NT2/D1 (cell line): ENCODE measurements around the gene AP1M2.
A peak's percentile ranks its signal among the peaks of the same experiment; 100 is the strongest.
"Not testable (repeated sequence)": the region's sequence is repeated elsewhere in the genome, so short reads cannot be mapped to it uniquely, and the experiment has no call there.

ENCODE experiments used
- DNase-seq: peaks from one replicate; pipeline ENCODE4 v3.0.0-alpha.2; 2011; ENCODE audit warnings: low read depth, low spot score
- H3K27me3 ChIP-seq: 2 replicates; pipeline ENCODE4 v1.6.0; 2011; ENCODE audit warnings: mild to moderate bottlenecking; ENCODE audit not compliant: insufficient read length, insufficient read depth
- H3K36me3 ChIP-seq: 2 replicates; pipeline ENCODE4 v1.6.1; 2011; ENCODE audit warnings: mild to moderate bottlenecking, low read length, mixed read lengths; ENCODE audit not compliant: insufficient read depth, insufficient read length
- H3K4me1 ChIP-seq: 2 replicates; pipeline ENCODE4 v1.5.1; 2011; ENCODE audit not compliant: insufficient read depth, insufficient read length
- H3K4me3 ChIP-seq: 2 replicates; pipeline ENCODE4 v1.5.1; 2011; ENCODE audit warnings: low read depth; ENCODE audit not compliant: insufficient read length
- H3K9ac ChIP-seq: 2 replicates; pipeline ENCODE4 v1.6.0; 2011; ENCODE audit warnings: low read depth; ENCODE audit not compliant: insufficient read length
- H3K9me3 ChIP-seq: 2 replicates; pipeline ENCODE4 v1.5.1; 2011; ENCODE audit warnings: mild to moderate bottlenecking, low read length; ENCODE audit not compliant: insufficient read depth
- SUZ12 ChIP-seq: IDR thresholded peaks from 2 replicates; pipeline ENCODE4 v1.6.1; 2011; ENCODE audit not compliant: insufficient read length, insufficient read depth; ENCODE audit errors: extremely low read depth
- YY1 ChIP-seq: IDR thresholded peaks from 2 replicates; pipeline ENCODE4 v1.6.1; 2011; ENCODE audit not compliant: insufficient read length, insufficient read depth
- ZNF274 ChIP-seq: IDR thresholded peaks from 2 replicates; pipeline ENCODE4 v1.6.1; 2011; ENCODE audit warnings: mild to moderate bottlenecking, low read depth, low read length

AP1M2 gene

GRCh38 chr19:10582091-10582490 lies 5.0 kb downstream of the AP1M2 start:
- Histone ChIP-seq H3K4me1 (peaks cover 11% of the 10 kb centered on the region), H3K4me3 (no peak overlapping the region), H3K9ac (no peak overlapping the region), H3K9me3 (no peaks in the 10 kb centered on the region), H3K36me3 (no peaks in the 10 kb centered on the region), H3K27me3 (no peaks in the 10 kb centered on the region)
- no peak for DNase-seq
- TF ChIP-seq ZNF274, result no peak
- no peak for TF ChIP-seq SUZ12
- TF ChIP-seq YY1, result no peak

- peak; percentile 97 for DNase-seq
- Histone ChIP-seq H3K9me3 (no peaks in the 10 kb centered on the region), H3K27me3 (no peaks in the 10 kb centered on the region), H3K9ac (no peak overlapping the region), H3K4me3 (no peak overlapping the region), H3K36me3 (no peaks in the 10 kb centered on the region), H3K4me1 (peaks cover 11% of the 10 kb centered on the region)
- TF ChIP-seq SUZ12 (no peak), YY1 (no peak), ZNF274 (no peak)
Measured at GRCh38 chr19:10580979-10581631, 6.0 kb downstream of the AP1M2 start.

- no peak for TF ChIP-seq SUZ12
- no peak for TF ChIP-seq ZNF274
- no peak for TF ChIP-seq YY1
- peaks cover 9% of the 10 kb centered on the region for H3K4me1 ChIP-seq
- peaks cover 23% of the 10 kb centered on the region for H3K36me3 ChIP-seq
- H3K9ac ChIP-seq, result no peak overlapping the region
- H3K4me3 ChIP-seq, result no peak overlapping the region
- DNase-seq, result no peak
- H3K27me3 ChIP-seq, result no peaks in the 10 kb centered on the region
- H3K9me3 ChIP-seq, result no peaks in the 10 kb centered on the region
Measured at GRCh38 chr19:10577951-10578350, 9.2 kb downstream of the AP1M2 start.

GRCh38 chr19:10575011-10575716 lies 11.9 kb downstream of the AP1M2 start:
- Histone ChIP-seq H3K4me3 (no peak overlapping the region), H3K36me3 (peaks cover 26% of the 10 kb centered on the region), H3K9ac (peak overlapping the region; percentile 33), H3K4me1 (peaks cover 9% of the 10 kb centered on the region), H3K9me3 (no peaks in the 10 kb centered on the region), H3K27me3 (no peaks in the 10 kb centered on the region)
- DNase-seq, result no peak
- TF ChIP-seq ZNF274 (no peak), YY1 (no peak), SUZ12 (no peak)

GRCh38 chr19:10574462-10574861 lies 12.7 kb downstream of the AP1M2 start:
- no peaks in the 10 kb centered on the region for H3K27me3 ChIP-seq
- no peak overlapping the region for H3K4me3 ChIP-seq
- H3K9me3 ChIP-seq, result no peaks in the 10 kb centered on the region
- peaks cover 9% of the 10 kb centered on the region for H3K4me1 ChIP-seq
- TF ChIP-seq ZNF274 (no peak), SUZ12 (no peak), YY1 (no peak)
- peaks cover 26% of the 10 kb centered on the region for H3K36me3 ChIP-seq
- DNase-seq, result no peak
- peak overlapping the region; percentile 33 for H3K9ac ChIP-seq

GRCh38 chr19:10573793-10574192 lies 13.3 kb downstream of the AP1M2 start:
- H3K4me1 ChIP-seq, H3K4me3 ChIP-seq, H3K9ac ChIP-seq, H3K27me3 ChIP-seq, H3K9me3 ChIP-seq, DNase-seq: not testable (repeated sequence)
- peaks cover 26% of the 10 kb centered on the region for H3K36me3 ChIP-seq

GRCh38 chr19:10568826-10569651 lies 18.1 kb downstream of the AP1M2 start, which contains the start of gene CDKN2D:
Gene CDKN2D (minus strand): TSS chr19:10568979. CDS start chr19:10568653, 326 bp downstream.
- no peak for TF ChIP-seq ZNF274
- no peak for TF ChIP-seq YY1
- no peak for TF ChIP-seq SUZ12
- Histone ChIP-seq H3K4me3 (peak within 1 kb of the TSS; percentile 76), H3K9ac (peak within 1 kb of the TSS; percentile 82), H3K36me3 (peaks cover 20% of the 10 kb centered on the region), H3K27me3 (peaks cover 7% of the 10 kb centered on the region), H3K4me1 (peaks cover 15% of the 10 kb centered on the region), H3K9me3 (no peaks in the 10 kb centered on the region)
- peak; percentile 99 for DNase-seq
